Measurements from ENCODE around the gene PPP3R1. TPM values are rescaled to one million over a fixed set of nuclear protein-coding genes. Genes with fewer than 3 reads are reported as not detected.

Gene PPP3R1
- total and polyA plus RNA-seq, 9 of the 15 experiments (the other 6 are each of a cell fraction or from before 2014, with no cell fraction given), result 3.7 to 70.0 (median 24.8) TPM

- no peak for TF ChIP-seq PCBP1 (IDR thresholded peaks at IDR 0.05; ENCODE audit: low read depth, low read length, poor library complexity, severe bottlenecking)
- no peak for TF ChIP-seq MECOM (CRISPR knock-in tag; IDR thresholded peaks at IDR 0.05)
- no peak for TF ChIP-seq MCM7 (IDR thresholded peaks at IDR 0.05)
- TF ChIP-seq ZNF121 (CRISPR knock-in tag; conservative IDR thresholded peaks at IDR 0.05), result no peak
- TF ChIP-seq DEAF1 (CRISPR knock-in tag; IDR thresholded peaks at IDR 0.05), result no peak
- no peak for TF ChIP-seq KAT7 (CRISPR knock-in tag; IDR thresholded peaks at IDR 0.05; ENCODE audit: borderline replicate concordance)
- no peak for TF ChIP-seq RBFOX2 (IDR thresholded peaks at IDR 0.05; ENCODE audit: low read depth, low read length)
- TF ChIP-seq EGR1 (conservative IDR thresholded peaks at IDR 0.05), result no peak
- TF ChIP-seq HSF4 (CRISPR knock-in tag; IDR thresholded peaks at IDR 0.05; ENCODE audit: borderline replicate concordance), result no peak
- no peak for TF ChIP-seq ZNF41 (CRISPR knock-in tag; conservative IDR thresholded peaks at IDR 0.05)
- TF ChIP-seq TFAP4 (CRISPR knock-in tag; IDR thresholded peaks at IDR 0.05; ENCODE audit: borderline replicate concordance), result no peak
- TF ChIP-seq HMGN3 (IDR thresholded peaks at IDR 0.05; ENCODE audit: borderline replicate concordance, extremely low read depth, insufficient read length, low read depth, low read length), result no peak
- no peak for TF ChIP-seq PPARD (CRISPR knock-in tag; IDR thresholded peaks at IDR 0.05)
- no peak for TF ChIP-seq ZNF778 (CRISPR knock-in tag; IDR thresholded peaks at IDR 0.05)
- TF ChIP-seq ZNF316 (IDR thresholded peaks at IDR 0.05), result peak; percentile 100
- TF ChIP-seq ZC3H8 (IDR thresholded peaks at IDR 0.05), result no peak
- no peak for TF ChIP-seq PTRF (tag; IDR thresholded peaks at IDR 0.05)
- TF ChIP-seq RBM17 (IDR thresholded peaks at IDR 0.05; ENCODE audit: borderline replicate concordance, low read depth, low read length), result no peak
- peak; percentile 35; the same call in 1 of the 2 replicates for TF ChIP-seq JUN (IDR thresholded peaks at IDR 0.05; ENCODE audit: borderline replicate concordance, low read depth, low read length)
- no peak for TF ChIP-seq JUN (CRISPR knock-in tag; IDR thresholded peaks at IDR 0.05; ENCODE audit: borderline replicate concordance)
- TF ChIP-seq GABPB2 (CRISPR knock-in tag; conservative IDR thresholded peaks at IDR 0.05), result no peak
- no peak for TF ChIP-seq ZBTB8A (IDR thresholded peaks at IDR 0.05; ENCODE audit: partially characterized antibody)
- no peak for TF ChIP-seq HMG20A (CRISPR knock-in tag; conservative IDR thresholded peaks at IDR 0.05)
- TF ChIP-seq ZNF77 (CRISPR knock-in tag; IDR thresholded peaks at IDR 0.05), result no peak
- no peak for TF ChIP-seq ELK1 (CRISPR knock-in tag; IDR thresholded peaks at IDR 0.05)
- no peak for TF ChIP-seq TAF1 (IDR thresholded peaks at IDR 0.05; ENCODE audit: control insufficient read depth, extremely low read depth, insufficient read depth, low read length, severe bottlenecking)
- TF ChIP-seq ZNF507 (tag; conservative IDR thresholded peaks at IDR 0.05), result no peak
Observed at GRCh38 chr2:68287580-68288441, 35.5 kb upstream of the PPP3R1 start (continued).

Data from K562 (cell line).